Neural cell (in vitro differentiated cells): Measurements from ENCODE around the gene FCGR1A. TPM values are rescaled to one million over a fixed set of nuclear protein-coding genes. Genes with fewer than 3 reads are reported as not detected.

ENCODE experiments used
- polyA plus RNA-seq: library from polyadenylated mRNA; depleted of rRNA; stranded (reverse); fragments of >200 nt; gene quantifications from 2 replicates; pipeline ENCODE4 v1.2.3, GENCODE V29; 2014

FCGR1A gene
- polyA plus RNA-seq, 1 donor from 2014 or later = not detected

Other genes starting within 250 kb of the FCGR1A start
- not detected in 2 replicates for gene PPIAL4C, start 198.8 kb upstream of the FCGR1A start, polyA plus RNA-seq
- 19.6 and 26.3 TPM in 2 replicates for gene BOLA1, start 116.9 kb downstream of the FCGR1A start, polyA plus RNA-seq
- 78.1 and 95.3 TPM in 2 replicates for gene SV2A, start 135.2 kb downstream of the FCGR1A start, polyA plus RNA-seq
- gene SF3B4, start 145.1 kb downstream of the FCGR1A start, polyA plus RNA-seq = 7.8 and 14.1 TPM in 2 replicates
- gene MTMR11, start 154.2 kb downstream of the FCGR1A start, polyA plus RNA-seq = 0.58 and 1.6 TPM in 2 replicates
- 2.1 and 5.4 TPM in 2 replicates for gene OTUD7B, start 228.0 kb downstream of the FCGR1A start, polyA plus RNA-seq